Stimulated activated CD8-positive, alpha-beta memory T cell treated with anti-CD3 and anti-CD28 coated beads, Interleukin-7, amount 100 ng/mL, for 1 hour (primary cell): ENCODE results near the gene GFOD2.

Experiments
- DNase-seq, 2 donors: peaks; one replicate each; pipeline ENCODE4 v3.0.0-alpha.2; 2020; ENCODE audit warnings: low read depth in 2 of 2

GFOD2 gene

GRCh38 chr16:67733734-67734470, 14.8 kb upstream of the GFOD2 start:
- no peak for DNase-seq

GRCh38 chr16:67731753-67732095, 12.6 kb upstream of the GFOD2 start:
- DNase-seq = no peak

DNA sequence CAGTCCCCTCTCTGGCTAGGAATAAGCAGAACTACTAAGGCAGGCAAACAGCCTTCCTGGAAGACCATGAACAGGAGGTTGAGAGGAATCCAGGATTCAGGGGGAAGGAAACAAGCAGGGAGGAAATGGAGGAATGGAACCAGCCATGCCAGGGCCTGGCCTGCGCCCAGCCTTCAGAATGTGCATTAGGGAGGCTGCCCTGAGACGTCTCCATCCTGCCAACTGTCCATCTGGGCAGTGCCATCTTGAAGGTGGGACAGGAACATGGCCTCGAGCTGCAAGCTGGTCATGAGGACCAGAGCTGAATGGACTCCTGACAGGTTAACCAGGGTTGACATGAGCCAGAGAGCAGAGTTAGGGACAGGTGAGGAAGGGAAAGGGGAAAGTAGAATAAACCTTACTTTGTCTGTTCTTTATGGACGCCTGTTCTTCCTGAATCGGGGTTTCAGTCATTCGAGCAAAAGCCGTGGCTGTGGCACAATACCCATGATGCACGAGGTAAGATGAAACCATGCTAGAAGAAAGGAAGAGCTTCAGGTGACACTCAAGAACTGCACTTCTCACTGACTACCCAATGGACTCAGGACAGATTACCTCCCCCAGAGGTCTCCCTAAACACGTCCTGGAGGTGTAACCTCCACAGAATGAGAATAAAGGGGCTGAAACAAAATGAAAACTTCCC, 12.1 kb upstream of the GFOD2 start:
- DNase-seq = no peak

- no peak for DNase-seq
These were observed 11.2 kb upstream of the GFOD2 start for GRCh38 chr16:67730326-67730725.

DNA sequence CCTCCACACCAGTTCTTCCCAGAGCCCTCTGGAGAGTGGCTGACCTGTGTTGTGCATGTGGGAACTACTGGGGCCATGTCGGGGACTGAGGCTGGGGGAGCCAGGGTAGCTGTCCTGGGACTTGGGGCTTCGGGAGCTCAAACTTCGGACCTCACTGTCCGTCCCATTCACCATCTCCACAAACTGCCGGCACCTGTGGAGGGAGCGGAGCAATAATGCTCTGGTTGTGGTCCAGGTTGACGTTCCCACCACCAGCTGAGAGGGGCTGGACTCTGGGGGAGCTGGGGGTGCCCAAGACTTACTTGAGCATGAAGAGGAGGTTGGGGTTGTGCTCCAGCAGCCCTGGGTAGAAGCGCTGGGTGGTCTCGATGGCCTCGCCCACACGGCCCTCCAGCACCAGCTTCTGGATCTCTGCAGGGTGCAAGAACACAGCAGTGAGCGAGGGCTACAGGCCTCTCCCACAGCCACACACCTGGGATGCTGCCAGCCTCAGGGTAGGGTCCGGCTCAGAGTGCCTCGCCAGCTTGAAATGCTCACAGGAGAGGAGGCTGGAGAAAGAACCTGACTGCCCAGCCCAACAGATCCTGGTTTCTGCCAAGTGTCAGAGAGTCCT, 10.6 kb upstream of the GFOD2 start:
- no peak for DNase-seq

DNA sequence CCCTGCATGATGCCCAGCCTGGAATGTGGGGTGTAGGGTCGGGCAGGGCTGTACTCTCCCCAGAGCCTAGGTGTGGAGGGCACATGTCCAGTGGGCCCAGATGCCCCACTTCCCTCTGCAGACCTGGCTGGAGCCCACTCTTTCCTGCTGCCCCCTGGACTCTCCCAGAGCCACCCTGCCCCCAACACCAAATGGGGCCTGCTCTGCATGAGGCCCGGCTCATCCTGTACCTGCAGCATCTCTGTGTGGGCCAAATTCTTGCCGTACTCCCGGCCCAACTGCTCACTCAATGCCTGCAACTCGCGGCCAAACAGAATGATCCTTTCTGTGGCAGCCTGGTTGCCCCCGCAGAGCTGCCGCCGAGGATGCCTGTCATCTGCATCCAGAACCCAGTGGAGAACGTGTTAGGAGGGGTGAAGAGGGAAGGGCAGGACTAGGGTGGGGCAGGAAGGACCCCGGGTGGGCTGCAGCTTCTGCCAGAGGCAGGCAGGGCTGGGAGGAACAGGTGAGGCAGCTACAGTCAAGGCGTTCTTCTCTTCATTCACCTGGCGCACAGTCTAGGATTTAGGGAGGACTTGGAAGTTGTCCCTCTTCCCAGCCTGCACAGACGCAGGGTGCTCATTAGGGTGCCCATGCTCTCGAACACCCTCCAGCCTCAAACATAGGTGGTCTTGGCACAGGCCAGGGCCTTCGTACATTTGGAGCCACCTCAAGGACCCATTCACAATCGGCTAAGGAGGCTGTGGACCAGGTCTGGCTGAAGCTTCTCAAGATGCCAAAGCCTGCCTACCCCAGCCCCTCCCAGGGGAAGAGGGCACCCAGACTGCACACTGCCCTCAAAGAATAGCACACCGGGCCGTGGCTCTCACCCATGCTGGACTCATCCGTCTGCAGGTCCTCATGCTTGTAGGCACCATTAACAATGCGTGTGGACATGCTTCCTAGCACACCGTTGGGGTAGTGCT, 8.7 kb upstream of the GFOD2 start:
- no peak for DNase-seq

DNA sequence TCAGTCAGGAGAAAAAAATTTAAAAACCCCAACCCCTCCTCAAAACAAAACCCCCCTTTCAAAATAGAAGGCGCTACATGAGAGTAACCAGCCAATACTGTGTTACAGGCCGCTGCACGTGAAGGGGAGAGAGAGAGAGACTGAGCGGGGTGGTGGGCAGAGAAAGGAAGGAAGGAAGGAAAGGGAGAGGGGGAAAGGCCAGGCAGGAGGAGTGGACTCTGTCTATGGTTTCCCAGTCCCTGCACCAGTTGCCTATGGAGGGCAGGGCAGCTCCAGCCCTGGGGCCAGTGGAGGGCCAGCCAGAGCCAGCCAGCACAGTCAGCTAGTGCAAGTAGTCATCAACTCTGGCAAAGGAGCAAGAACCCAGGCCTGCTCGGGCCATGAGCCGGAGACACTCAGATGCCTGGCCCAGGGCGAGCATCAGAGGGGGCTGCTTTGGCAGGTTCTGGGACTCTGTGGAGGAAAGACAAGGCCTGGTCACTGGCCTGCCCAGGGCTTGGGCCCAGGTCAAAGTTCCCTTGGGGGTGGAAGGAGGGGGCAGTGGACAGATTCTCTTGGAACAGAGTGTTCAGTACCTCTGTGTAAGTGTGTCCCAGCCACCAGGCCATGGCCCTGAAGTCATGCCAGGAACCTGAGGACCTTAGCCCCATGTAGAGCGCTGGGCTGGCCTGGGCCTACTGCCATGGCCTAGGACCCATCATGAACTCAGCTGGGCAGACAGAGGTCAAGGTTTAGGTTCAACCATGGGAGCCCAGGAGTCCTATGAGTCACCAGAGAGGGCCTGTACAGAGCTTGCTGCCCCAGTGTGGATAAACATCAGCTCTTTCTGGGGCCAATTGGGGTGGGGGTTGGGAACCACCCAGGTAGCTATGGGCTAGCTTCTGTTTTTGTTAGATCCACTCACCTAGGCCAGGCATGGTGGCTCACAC, 7.3 kb upstream of the GFOD2 start:
- no peak for DNase-seq

GRCh38 chr16:67723911-67724305, 4.8 kb upstream of the GFOD2 start:
- no peak for DNase-seq

DNA sequence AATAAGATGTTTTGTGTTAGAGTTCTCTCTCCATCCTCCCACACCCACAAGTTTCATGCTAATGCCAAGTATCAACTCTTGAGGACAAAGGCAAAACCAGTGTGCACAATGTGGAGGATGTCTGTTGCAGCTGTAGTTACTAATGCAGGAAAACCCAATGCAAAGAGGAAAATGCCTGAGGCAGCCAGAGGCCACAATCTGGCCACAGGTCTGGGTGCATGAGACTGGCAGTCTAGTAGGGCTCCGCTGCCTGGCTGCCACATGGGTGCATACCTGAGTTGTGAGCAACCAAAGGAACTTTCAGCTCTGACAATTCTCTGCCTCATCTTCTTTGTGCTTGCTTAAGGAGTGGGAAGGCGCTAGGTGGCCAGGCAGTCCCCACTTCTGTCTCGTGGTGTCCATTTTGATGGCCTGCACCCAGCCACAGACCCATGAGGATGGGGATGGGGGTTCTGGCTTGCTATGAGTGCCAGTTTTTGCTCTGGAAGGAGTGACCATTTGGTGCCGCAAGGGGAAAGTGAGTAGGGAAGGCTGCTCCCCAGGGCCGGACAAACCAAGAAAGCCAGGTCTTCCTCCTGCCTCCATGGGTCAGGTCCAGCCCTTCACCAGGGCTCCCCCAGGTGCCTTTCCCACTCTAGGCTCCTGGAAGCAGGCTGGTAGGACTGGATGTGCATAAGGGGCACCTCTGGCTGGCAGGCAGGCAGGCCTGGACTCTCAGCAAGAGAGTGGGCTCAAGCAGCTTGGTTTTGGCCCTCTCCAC, 4.2 kb upstream of the GFOD2 start:
- no peak for DNase-seq

- DNase-seq = no peak
These were observed 1.1 kb upstream of the GFOD2 start for GRCh38 chr16:67720236-67720635.

- no peak for DNase-seq
These were observed 645 bp upstream of the GFOD2 start for GRCh38 chr16:67719778-67720144.

DNA sequence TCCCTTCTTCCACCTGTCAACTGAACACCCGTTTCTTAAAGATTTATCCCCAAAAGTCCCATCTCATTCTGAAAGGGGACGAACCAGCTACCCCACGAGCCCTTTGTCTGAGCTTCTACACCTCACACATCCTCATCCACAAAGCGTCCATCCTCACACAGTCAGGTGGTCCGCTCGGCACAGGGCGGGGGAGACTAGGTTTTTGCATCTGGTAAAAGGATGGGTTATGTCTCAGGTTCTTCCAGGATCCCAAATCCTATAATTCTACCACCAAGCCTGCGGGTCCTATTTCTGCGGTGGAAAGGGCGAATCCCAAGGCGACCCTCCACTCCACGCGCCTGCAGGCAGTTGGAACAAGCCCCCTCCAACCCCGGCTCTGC, 458 bp downstream of the GFOD2 start:
- peak in 1 of 2 donors; percentile 2 for DNase-seq

DNA sequence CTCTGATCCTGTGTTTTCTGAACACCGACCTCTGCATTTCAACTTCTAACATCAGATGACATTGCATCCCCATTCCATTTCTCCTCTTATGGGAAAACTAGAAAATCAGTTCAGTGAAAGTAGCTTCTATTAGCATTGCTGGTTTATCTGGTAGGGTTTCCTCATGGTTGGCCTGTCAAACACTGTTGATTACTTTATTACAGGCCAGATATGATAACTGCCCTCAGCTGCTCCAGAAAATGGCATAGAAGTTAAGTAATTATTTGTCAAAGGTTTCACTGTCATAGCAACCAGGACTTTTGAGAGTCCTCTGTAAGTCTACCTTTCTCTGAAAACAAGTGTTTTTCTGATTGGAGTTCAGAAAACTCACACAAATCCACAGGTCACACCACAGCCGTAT, 3.0 kb downstream of the GFOD2 start:
- DNase-seq = no peak

- DNase-seq = no peak
These were observed 4.6 kb downstream of the GFOD2 start for GRCh38 chr16:67714522-67714921.

DNA sequence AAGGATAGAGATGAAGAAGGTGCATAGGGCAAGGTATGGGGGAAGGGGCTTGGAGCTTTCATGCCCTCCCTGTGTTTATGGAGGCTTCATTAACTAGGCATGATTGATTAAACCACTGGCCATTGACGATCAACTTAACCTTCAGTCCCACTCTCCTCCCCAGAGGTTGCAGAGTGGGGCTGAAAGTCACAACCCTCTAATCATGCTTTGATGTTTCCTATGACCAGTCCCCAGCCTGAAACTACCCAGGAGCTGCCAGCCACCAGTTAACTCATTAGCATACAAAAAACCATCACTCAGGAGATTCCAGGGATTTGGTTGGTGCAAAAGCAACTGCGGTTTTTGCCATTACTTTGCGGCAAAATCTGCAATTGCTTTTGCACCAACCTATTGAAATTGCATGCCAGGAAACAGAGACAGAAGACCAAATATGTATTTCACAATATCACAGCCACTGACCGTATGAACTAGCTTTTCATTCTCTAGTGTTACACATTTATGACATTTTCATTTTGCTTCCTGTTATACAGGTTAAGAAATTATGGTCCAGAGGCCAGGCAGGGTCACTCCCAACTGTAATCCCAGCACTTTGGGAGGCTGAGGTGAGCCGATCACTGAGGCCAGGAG, 5.4 kb downstream of the GFOD2 start:
- DNase-seq = no peak

DNA sequence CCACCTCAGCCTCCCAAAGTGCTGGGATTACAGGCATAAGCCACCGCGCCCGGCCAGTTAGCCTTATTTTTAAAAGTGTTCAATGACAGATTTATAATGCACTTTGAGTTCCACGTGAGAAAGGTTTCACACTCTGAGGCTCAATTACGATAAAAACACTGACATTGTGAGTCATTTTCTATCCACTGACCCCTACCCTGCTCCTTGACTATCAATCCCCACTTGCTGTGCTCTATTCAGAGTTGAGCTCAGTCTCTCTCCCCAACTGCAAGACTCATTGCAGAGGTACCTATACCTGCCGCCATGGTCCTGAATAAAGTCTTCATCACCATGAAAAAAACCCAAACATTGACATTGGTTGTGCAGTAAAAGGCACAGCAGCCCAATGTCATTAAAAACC, 8.5 kb downstream of the GFOD2 start:
- no peak for DNase-seq

DNA sequence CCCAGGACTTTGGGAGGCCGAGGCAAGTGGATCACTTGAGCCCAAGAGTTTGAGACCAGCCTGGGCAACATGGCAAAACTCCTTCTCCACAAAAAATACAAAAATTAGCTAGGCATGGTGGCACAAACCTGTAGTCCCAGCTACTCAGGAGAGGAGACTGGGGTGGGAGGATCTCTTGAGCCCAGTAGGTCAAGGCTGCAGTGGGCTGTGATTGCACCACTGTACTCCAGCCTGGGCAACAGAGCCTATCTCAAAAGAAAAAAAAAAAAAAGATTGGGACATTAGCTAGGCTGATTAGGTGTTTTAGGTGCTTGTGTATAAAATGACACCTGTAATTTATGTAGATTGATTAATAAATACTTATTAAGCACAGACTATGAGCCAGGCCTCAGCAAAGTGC, 10.1 kb downstream of the GFOD2 start:
- DNase-seq = no peak

DNA sequence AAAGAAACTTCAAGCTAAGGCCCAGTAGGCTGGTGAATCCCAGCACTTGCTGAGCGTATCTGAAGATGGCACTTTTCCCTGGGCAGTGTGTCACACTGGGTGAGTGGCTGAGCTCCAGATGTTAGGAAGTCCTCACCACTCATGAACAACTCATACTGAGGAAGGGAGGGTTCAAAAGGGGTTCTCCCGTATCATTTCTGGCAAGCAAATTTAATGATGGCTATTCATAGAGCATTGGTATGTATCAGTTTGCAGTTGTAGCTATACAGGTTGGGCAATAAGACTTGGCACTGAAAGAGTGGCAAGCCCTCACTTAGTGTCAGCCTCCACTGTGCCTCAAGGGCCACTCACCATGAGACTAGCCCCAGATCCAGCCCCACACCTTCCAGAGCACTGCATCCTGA, 10.7 kb downstream of the GFOD2 start:
- no peak for DNase-seq

DNA sequence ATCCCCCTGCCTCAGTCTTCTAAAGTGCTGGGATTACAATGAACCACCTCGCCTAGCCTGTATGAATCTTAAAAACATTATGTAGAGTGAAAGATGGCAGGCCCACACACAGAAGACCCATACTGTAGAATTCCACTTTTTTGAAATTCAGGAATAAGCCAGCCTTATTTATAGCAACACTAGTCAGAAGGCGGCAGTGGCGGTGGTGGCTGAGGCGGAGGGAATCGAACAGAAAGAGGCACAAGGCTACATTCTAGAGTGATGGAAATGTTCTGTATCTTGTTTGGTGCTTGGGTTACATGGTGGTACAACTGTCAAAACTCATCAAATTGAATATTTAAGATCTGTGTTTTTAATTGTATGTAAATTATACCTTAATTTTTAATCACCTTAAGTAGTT, 11.3 kb downstream of the GFOD2 start:
- no peak for DNase-seq

DNA sequence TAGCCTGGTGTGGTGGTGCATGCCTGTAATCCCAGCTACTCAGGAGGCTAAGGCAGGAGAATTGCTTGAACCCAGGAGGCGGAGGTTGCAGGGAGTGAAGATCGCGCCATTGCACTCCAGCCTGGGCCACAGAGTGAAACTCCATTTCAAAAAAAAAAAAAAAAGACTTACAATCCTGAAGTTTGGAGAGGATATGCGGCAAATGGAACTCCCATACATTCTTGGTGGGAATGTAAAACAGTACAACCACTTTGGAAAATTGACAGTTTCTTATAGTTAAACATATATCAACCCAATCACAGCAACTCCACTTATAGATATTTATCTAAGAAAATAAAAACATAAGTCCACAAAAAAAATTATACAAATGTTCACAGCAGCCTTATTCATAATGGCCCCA, 11.9 kb downstream of the GFOD2 start:
- DNase-seq = no peak
